RWPE2 (cell line): ENCODE measurements around the gene C5orf34.
"Not testable (repeated sequence)": the region's sequence is repeated elsewhere in the genome, so short reads cannot be mapped to it uniquely, and the experiment has no call there.

ENCODE experiments used
- ATAC-seq: fragments of 200-7000 bp; cut with Tn5 transposase; 3 replicates; pipeline ENCODE4 v1.9.1; 2021; ENCODE audit warnings: low read depth
- DNase-seq: peaks from one replicate; pipeline ENCODE4 v3.0.0-alpha.2; 2020; ENCODE audit warnings: low spot score
- H3K27ac ChIP-seq: fragments of 450-650 bp; 2 replicates; pipeline ENCODE4 v1.5.1; 2017; ENCODE audit warnings: mild to moderate bottlenecking; ENCODE audit not compliant: poor library complexity, severe bottlenecking
- H3K27me3 ChIP-seq: fragments of 250-450 bp; sonication (Bioruptor Pico); 2 replicates; pipeline ENCODE4 v1.5.1; 2021; ENCODE audit warnings: mild to moderate bottlenecking, moderate library complexity; ENCODE audit not compliant: insufficient read depth, poor library complexity, severe bottlenecking
- H3K36me3 ChIP-seq: fragments of 250-450 bp; sonication (Bioruptor Pico); 2 replicates; pipeline ENCODE4 v1.5.1; 2020; ENCODE audit warnings: low read depth, mild to moderate bottlenecking, moderate library complexity
- H3K4me1 ChIP-seq: fragments of 250-450 bp; sonication (Bioruptor Pico); 2 replicates; pipeline ENCODE4 v1.5.1; 2021; ENCODE audit warnings: mild to moderate bottlenecking, moderate library complexity; ENCODE audit not compliant: insufficient read depth, poor library complexity, severe bottlenecking
- H3K4me3 ChIP-seq: fragments of 250-450 bp; sonication (Bioruptor Pico); 2 replicates; pipeline ENCODE4 v1.5.1; 2021; ENCODE audit warnings: mild to moderate bottlenecking, moderate library complexity; ENCODE audit not compliant: severe bottlenecking
- H3K9me3 ChIP-seq: fragments of 250-450 bp; sonication (Bioruptor Pico); 2 replicates; pipeline ENCODE4 v1.5.1; 2021; ENCODE audit warnings: mild to moderate bottlenecking, moderate library complexity; ENCODE audit not compliant: severe bottlenecking
- TF ChIP-seq, protein P1 (sequence below): fragments of 450-650 bp; IDR thresholded peaks from one replicate; pipeline ENCODE4 v1.5.1; 2017; ENCODE audit warnings: mild to moderate bottlenecking, moderate library complexity; ENCODE audit not compliant: poor library complexity, severe bottlenecking

C5orf34 gene

DNA sequence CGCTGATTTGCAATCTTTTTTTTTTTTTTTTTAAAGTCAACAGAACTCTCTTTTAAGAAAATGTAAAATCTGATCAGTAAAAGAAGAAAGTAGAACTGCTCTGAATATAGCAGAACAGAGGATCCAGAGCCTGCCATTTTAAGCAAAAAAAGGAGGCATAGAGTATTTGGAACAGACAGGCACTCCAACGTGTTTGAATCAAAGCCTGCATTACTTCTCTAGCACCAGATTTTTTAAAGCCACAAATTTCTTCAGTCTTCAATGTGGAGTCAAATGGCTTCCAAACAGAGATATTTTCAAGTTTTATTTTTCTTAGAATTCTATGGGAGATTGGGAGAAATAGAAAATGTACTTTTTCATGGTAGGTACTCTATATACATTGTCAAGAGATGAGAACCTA lies 36.8 kb upstream of the C5orf34 start:
- DNase-seq (no peak), ATAC-seq (no peak)
- Histone ChIP-seq H3K27ac (no peak overlapping the region), H3K9me3 (no peaks in the 10 kb centered on the region), H3K27me3 (no peaks in the 10 kb centered on the region), H3K4me3 (no peak overlapping the region), H3K4me1 (peaks cover 26% of the 10 kb centered on the region), H3K36me3 (peaks cover 86% of the 10 kb centered on the region)
- TF ChIP-seq, protein P1, sequence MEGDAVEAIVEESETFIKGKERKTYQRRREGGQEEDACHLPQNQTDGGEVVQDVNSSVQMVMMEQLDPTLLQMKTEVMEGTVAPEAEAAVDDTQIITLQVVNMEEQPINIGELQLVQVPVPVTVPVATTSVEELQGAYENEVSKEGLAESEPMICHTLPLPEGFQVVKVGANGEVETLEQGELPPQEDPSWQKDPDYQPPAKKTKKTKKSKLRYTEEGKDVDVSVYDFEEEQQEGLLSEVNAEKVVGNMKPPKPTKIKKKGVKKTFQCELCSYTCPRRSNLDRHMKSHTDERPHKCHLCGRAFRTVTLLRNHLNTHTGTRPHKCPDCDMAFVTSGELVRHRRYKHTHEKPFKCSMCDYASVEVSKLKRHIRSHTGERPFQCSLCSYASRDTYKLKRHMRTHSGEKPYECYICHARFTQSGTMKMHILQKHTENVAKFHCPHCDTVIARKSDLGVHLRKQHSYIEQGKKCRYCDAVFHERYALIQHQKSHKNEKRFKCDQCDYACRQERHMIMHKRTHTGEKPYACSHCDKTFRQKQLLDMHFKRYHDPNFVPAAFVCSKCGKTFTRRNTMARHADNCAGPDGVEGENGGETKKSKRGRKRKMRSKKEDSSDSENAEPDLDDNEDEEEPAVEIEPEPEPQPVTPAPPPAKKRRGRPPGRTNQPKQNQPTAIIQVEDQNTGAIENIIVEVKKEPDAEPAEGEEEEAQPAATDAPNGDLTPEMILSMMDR, result no peak

DNA sequence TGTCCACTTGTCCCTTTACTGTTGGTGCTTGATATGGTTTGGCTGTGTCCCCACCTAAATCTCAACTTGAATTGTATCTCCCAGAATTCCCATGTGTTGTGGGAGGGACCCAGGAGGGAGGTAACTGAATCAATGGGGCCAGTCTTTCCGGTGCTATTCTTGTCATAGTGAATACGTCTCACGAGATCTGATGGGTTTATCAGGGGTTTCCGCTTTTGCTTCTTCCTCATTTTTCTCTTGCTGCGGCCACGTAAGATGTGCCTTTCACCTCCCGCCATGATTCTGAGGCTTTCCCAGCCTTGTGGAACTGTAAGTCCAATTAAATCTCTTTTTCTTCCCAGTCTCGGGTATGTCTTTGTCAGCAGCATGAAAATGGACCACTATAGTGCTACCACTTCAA lies 34.3 kb upstream of the C5orf34 start:
- not testable (repeated sequence) for H3K9me3 ChIP-seq, H3K27me3 ChIP-seq, H3K4me3 ChIP-seq, DNase-seq, H3K27ac ChIP-seq, ATAC-seq
- Histone ChIP-seq H3K36me3 (peaks cover 95% of the 10 kb centered on the region), H3K4me1 (peaks cover 13% of the 10 kb centered on the region)

GRCh38 chr5:43548358-43548757 lies 33.4 kb upstream of the C5orf34 start:
- Histone ChIP-seq H3K4me3 (no peak overlapping the region), H3K9me3 (no peaks in the 10 kb centered on the region), H3K27ac (no peak overlapping the region), H3K4me1 (peaks cover 6% of the 10 kb centered on the region), H3K27me3 (no peaks in the 10 kb centered on the region), H3K36me3 (peaks cover 92% of the 10 kb centered on the region)
- TF ChIP-seq, protein P1, result no peak
- DNase-seq, result no peak
- no peak for ATAC-seq

GRCh38 chr5:43547532-43547931 lies 32.6 kb upstream of the C5orf34 start:
- Histone ChIP-seq H3K27ac (no peak overlapping the region), H3K36me3 (peaks cover 92% of the 10 kb centered on the region), H3K27me3 (no peaks in the 10 kb centered on the region), H3K4me3 (no peak overlapping the region), H3K4me1 (no peaks in the 10 kb centered on the region), H3K9me3 (no peaks in the 10 kb centered on the region)
- DNase-seq, result no peak
- TF ChIP-seq, protein P1, result no peak
- ATAC-seq, result no peak

DNA sequence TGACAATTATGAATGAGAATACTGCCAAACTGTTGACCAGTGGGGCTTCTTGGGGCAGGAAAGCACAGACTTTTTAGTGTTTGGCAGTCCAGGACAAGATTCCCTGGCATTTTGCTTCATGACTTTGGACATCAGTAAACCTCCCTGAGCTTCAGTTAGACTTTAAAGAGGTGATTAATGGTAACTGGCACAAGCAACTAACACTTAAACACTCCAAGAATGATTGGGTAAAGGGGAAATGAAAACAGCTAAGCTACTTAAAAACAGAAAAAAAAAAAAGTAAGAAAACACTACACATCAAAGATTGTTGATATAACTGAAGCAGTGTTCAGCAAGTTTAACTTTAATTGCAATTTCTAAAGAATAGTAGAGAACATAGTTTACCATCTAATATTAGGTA lies 28.5 kb upstream of the C5orf34 start:
- ATAC-seq (no peak), DNase-seq (no peak)
- H3K4me3 ChIP-seq, result no peak overlapping the region
- H3K4me1 ChIP-seq, result no peaks in the 10 kb centered on the region
- no peaks in the 10 kb centered on the region for H3K27me3 ChIP-seq
- no peak overlapping the region for H3K27ac ChIP-seq
- H3K36me3 ChIP-seq, result peaks cover 91% of the 10 kb centered on the region
- TF ChIP-seq, protein P1, result no peak
- no peaks in the 10 kb centered on the region for H3K9me3 ChIP-seq
